Activated naive CD8-positive, alpha-beta T cell treated with anti-CD3 and anti-CD28 coated beads, Interleukin-2, amount 10 ng/mL, durations not matched to agents 7 days and 5 days (primary cell): Measurements from ENCODE around the gene DNPEP. TPM values are rescaled to one million over a fixed set of nuclear protein-coding genes. Genes with fewer than 3 reads are reported as not detected.

Experiments
- ATAC-seq: fragments of 150-1000 bp; cut with Tn5 transposase; one replicate; pipeline ENCODE4 v1.10.0; 2021; ENCODE audit warnings: low read depth, moderate library complexity
- POLR2A ChIA-PET: fragments of 350-600 bp; sonication (Branson Sonifier 250); formaldehyde crosslinking; loops from one replicate; lab custom pipeline; 2021; ENCODE audit warnings: antibody characterized with exemption; lab: Charles Lee
- DNase-seq: peaks from one replicate; pipeline ENCODE4 v3.0.0; 2021
- H3K27ac Mint-ChIP-seq: one replicate; pipeline ENCODE4 v1.8.0; 2022; ENCODE audit warnings: mild to moderate bottlenecking, mixed read lengths
- H3K27me3 Mint-ChIP-seq: one replicate; pipeline ENCODE4 v1.8.0; 2022; ENCODE audit warnings: mild to moderate bottlenecking, moderate library complexity, mixed read lengths
- H3K36me3 Mint-ChIP-seq: one replicate; pipeline ENCODE4 v1.8.0; 2021; ENCODE audit warnings: mild to moderate bottlenecking, mixed read lengths
- H3K4me1 Mint-ChIP-seq: one replicate; pipeline ENCODE4 v1.8.0; 2021; ENCODE audit warnings: mixed read lengths
- H3K4me3 Mint-ChIP-seq: one replicate; pipeline ENCODE4 v1.8.0; 2022; ENCODE audit warnings: mild to moderate bottlenecking, moderate library complexity, mixed read lengths
- H3K9me3 Mint-ChIP-seq: one replicate; pipeline ENCODE4 v1.8.0; 2021; ENCODE audit warnings: mixed read lengths
- total RNA-seq, 2 experiments: library from RNA; stranded (reverse); gene quantifications; one replicate each; pipeline ENCODE4 v1.2.3, GENCODE V29; 2021

DNPEP gene
- total RNA-seq, 2 experiments from 2014 or later = 63.2 to 69.0 TPM

DNA sequence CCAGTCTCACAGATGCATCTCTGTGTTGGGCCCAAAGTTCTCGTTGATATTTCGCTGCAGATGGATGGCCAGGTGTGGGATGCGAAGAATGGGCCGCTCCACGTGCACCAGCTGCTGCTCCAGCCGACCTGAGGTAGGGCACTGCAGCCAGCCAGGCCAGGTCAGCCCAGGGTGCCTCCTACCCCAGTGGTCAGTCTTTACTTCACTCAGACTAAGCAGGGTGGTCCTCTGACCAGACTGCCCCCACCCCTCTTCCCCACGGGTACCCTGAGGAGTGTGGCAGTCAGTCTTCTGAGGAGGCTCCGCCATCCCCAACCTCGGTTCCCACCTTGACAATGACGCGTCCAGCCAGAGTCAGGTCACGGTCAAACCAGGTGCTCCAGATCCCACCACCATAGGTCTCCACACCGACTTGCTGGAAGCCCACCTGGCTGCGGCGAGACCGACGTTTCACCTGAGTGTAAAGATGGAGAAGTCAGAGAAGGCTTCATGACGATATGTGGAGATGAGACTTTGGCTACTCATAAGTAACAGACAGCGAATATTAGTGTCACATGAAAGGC, 1.7 kb downstream of the DNPEP start:
- peaks cover 9% of the 10 kb centered on the region for H3K4me1 Mint-ChIP-seq
- H3K27ac Mint-ChIP-seq = no peak overlapping the region
- H3K36me3 Mint-ChIP-seq = peaks cover 11% of the 10 kb centered on the region
- ATAC-seq = no peak
- no peaks in the 10 kb centered on the region for H3K9me3 Mint-ChIP-seq
- no peak overlapping the region for H3K4me3 Mint-ChIP-seq
- H3K27me3 Mint-ChIP-seq = no peaks in the 10 kb centered on the region
- POLR2A ChIA-PET = interaction anchor here (3.4 kb wide), 1 partner anchor 113 kb away, joined by 13 read pairs; the partner anchor contains the start of gene GMPPA
- DNase-seq = no peak

DNA sequence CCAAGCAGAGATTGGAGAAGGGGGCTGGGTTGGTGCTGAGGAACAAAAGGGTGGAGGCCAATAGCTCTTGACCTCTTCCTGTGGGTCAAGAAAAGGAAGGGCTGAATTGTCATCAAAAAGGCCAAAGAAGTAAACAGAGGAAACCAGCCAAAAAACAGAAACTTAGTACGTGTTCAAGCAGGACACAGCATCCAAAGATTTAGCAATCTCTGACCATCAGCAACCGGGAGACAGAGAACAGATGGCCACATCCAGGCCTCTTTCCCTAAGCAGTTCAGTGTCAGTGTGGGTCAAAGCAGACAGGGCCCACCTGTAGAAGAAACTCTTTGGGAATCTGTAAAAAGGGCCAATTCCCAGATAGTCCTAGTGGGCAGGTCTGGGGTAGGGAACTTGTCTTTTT, 2.9 kb downstream of the DNPEP start:
- DNase-seq = no peak
- H3K27me3 Mint-ChIP-seq = no peaks in the 10 kb centered on the region
- ATAC-seq = no peak
- POLR2A ChIA-PET = no interaction called here
- H3K4me1 Mint-ChIP-seq = peaks cover 9% of the 10 kb centered on the region
- H3K4me3 Mint-ChIP-seq = peak overlapping the region; percentile 5
- H3K36me3 Mint-ChIP-seq = peaks cover 15% of the 10 kb centered on the region
- no peak overlapping the region for H3K27ac Mint-ChIP-seq
- no peaks in the 10 kb centered on the region for H3K9me3 Mint-ChIP-seq

DNA sequence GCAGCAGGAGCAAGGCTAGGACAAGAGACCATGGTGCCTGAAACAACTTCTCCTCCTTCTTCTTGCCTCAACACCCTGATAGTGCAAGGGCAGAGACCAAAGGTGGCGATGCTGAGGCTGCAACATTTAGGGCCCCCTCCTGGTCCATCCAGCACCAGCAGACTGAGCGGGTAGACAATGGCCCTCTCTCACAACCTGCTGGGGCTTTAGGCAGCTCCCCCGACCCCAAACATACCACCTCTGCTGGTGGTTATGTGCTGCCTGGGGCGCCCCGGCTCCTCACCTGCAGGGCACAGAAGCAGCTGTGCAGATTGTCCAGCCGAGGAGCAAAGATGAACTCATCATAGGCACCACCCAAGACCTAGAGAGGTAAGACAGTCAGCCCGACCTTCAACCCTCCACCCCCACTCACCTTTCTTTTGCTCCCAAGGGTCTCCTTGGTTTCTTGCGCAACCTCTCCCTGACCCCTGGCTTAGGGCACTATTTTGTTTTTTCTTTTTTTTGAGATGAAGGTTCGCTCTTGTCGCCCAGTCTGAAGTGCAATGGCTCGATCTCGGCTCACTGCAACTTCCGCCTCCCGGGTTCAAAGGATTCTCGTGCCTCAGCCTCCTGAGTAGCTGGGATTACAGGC, 3.5 kb downstream of the DNPEP start:
- H3K36me3 Mint-ChIP-seq = peaks cover 15% of the 10 kb centered on the region
- POLR2A ChIA-PET = no interaction called here
- H3K27me3 Mint-ChIP-seq = no peaks in the 10 kb centered on the region
- peaks cover 9% of the 10 kb centered on the region for H3K4me1 Mint-ChIP-seq
- H3K27ac Mint-ChIP-seq = no peak overlapping the region
- H3K9me3 Mint-ChIP-seq = no peaks in the 10 kb centered on the region
- DNase-seq (no peak), ATAC-seq (no peak)
- no peak overlapping the region for H3K4me3 Mint-ChIP-seq

DNA sequence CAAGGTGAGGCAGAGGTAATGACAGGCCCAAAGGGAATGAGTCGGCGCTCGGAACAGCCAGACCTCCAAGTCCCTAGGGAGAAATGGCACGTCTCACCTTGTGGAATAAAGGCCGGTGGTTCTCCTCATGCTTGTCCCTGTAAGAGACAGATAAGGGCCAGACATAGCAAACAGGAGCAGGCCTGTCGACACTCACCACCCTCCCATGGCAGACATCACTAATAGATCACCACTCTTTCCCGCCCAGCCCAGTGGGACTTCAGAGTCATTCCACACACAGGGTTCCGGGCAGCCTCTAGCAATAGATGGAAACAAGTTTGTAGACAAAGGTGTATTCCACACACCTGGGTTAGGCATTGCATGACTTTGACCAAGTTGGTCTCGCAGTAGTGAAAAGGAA, 6.3 kb downstream of the DNPEP start:
- peaks cover 21% of the 10 kb centered on the region for H3K36me3 Mint-ChIP-seq
- no peak overlapping the region for H3K4me3 Mint-ChIP-seq
- H3K27ac Mint-ChIP-seq = no peak overlapping the region
- H3K9me3 Mint-ChIP-seq = no peaks in the 10 kb centered on the region
- POLR2A ChIA-PET = no interaction called here
- peaks cover 3% of the 10 kb centered on the region for H3K4me1 Mint-ChIP-seq
- no peak for ATAC-seq
- no peaks in the 10 kb centered on the region for H3K27me3 Mint-ChIP-seq
- DNase-seq = no peak

DNA sequence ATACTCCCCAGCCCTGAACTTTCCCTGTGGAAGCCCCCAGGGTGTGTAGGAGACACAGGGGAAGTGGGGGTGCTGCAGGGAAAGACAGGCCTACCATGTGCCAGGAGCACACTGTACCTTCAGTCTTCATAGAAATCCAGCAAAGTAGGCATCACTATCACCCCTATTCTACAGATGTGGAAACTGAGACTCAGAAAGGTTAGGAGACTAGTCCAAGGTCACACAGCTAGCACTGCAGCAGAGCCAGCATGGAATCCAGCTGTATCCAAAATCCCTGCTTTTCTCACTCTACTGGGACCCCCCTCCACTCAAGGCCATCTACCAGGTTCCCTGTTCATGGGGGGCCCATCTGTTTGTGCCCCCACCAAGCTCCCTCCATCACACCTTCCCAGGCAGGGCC, 6.8 kb downstream of the DNPEP start:
- POLR2A ChIA-PET = no interaction called here
- no peak overlapping the region for H3K27ac Mint-ChIP-seq
- no peaks in the 10 kb centered on the region for H3K27me3 Mint-ChIP-seq
- no peaks in the 10 kb centered on the region for H3K9me3 Mint-ChIP-seq
- ATAC-seq (no peak), DNase-seq (no peak)
- H3K4me3 Mint-ChIP-seq = no peak overlapping the region
- peaks cover 22% of the 10 kb centered on the region for H3K36me3 Mint-ChIP-seq
- H3K4me1 Mint-ChIP-seq = peaks cover 2% of the 10 kb centered on the region

DNA sequence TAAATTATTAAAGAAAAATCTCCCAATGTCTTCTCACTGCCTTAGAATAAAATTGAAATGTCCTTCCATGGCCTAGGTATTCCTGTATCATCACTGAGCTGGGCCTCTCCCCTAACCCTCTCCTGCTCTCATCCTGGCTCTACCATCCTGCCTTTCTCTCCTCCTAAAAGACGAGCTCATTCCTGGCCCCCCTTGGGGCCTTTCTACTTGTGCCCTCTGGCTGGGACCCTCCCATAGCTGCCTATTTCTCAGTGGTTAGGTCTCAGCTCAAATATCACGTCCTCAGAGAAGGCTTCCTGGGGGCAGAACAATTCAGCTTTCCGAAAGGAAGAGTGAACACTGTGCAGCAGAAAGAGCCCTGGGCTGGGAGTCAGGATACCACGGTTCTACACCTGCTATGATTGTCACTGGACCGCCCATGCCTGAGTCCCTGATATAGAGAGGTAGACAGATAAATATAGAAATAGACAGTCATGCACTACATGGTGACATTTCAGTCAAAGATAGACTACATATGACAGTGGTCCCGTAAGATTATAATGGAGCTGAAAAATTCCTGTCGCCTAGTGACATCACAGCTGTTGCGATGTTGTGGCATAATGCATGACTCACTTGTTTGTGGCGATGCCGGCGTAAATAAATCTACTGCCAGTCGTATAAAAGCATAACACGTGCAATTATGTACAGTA, 9.4 kb downstream of the DNPEP start:
- DNase-seq = no peak
- POLR2A ChIA-PET = interaction anchor here (1.1 kb wide), 1 partner anchor 10 kb away, joined by 5 read pairs; the partner anchor contains the start of gene DNPEP
- no peak overlapping the region for H3K4me3 Mint-ChIP-seq
- no peak for ATAC-seq
- H3K27me3 Mint-ChIP-seq = no peaks in the 10 kb centered on the region
- no peak overlapping the region for H3K27ac Mint-ChIP-seq
- H3K36me3 Mint-ChIP-seq = peaks cover 23% of the 10 kb centered on the region
- no peaks in the 10 kb centered on the region for H3K9me3 Mint-ChIP-seq
- peaks cover 2% of the 10 kb centered on the region for H3K4me1 Mint-ChIP-seq

DNA sequence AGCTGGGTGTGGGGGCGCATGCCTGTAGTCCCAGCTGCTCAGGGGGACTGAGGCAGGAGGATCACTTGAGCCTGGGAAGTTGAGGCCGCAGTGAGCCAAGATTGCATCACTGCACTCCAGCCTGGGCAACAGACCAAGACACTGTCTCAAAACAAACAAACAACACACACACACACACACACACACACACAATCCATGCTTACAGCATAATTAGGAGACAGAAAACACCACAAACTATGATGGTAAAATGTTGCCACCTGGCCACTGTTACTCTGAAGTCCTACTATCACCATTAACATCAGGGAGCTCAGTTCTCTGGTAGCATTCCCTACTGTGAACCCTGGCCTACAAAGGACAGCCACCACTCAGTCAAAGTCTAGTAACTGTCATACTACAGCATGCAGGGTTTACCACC, 18.3 kb downstream of the DNPEP start:
- DNase-seq (no peak), ATAC-seq (no peak)
- Mint-ChIP-seq H3K27ac (no peak overlapping the region), H3K4me3 (no peak overlapping the region), H3K4me1 (no peaks in the 10 kb centered on the region), H3K27me3 (no peaks in the 10 kb centered on the region), H3K9me3 (no peaks in the 10 kb centered on the region), H3K36me3 (peaks cover 6% of the 10 kb centered on the region)
- POLR2A ChIA-PET = no interaction called here

DNA sequence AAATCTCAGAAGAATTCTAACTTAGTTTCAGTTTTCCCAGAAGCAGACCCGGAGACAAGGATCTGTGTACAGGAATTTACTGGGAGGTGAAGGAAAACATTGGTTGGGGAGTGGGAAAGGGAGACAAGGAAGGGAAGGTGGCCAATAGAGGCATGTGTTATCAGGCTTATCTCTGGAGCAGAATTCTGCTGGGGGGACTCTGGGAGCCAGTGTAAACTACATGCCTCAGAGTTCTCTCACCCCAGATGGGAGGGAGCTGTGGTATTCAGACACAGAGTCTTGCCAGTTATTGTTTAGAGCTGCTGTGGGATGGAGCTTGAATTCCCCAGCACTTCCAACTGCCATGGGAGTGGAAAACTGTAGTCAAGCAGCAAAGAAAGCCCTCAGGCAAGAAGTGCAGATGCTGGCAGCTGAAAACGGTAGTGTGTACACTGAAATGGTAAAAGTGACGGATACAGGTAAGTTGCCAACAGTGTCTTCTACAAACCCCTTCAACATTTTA, 19.0 kb downstream of the DNPEP start:
- Mint-ChIP-seq H3K27ac (no peak overlapping the region), H3K9me3 (no peaks in the 10 kb centered on the region), H3K4me1 (no peaks in the 10 kb centered on the region), H3K4me3 (no peak overlapping the region), H3K27me3 (no peaks in the 10 kb centered on the region), H3K36me3 (peaks cover 5% of the 10 kb centered on the region)
- ATAC-seq = no peak
- DNase-seq = no peak
- POLR2A ChIA-PET = no interaction called here

DNA sequence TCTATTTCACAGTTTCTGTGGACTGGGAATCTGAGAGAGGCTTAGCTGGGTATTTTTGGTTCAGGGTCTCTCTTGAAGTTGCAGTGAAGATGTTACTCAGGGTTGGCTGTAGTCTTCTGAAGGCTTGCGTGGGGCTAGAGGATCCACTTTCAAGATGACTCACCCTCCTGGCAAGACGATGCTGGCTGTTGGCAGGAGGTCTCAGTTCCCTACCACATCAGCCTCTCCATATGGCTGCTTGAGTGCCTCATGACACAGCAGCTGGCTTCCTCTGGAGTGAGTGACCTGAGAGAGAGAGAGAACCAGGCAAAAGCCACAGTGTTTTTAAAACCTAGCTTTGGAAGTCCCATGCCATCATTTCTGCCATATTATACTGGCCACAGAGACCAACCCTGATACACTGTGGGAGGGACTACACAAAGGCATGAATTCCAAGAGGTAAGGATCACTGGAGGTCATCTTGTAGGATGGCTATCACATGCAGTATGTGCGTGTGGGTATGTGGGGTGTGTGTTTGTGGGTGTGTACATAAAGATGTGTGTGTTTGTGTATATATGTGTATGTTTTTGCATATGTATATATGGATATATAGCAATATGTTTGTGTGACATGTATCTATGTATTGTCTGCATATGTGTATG, 25.1 kb downstream of the DNPEP start:
- no peak overlapping the region for H3K4me3 Mint-ChIP-seq
- ATAC-seq (no peak), DNase-seq (no peak)
- peaks cover 5% of the 10 kb centered on the region for H3K4me1 Mint-ChIP-seq
- peaks cover 31% of the 10 kb centered on the region for H3K27me3 Mint-ChIP-seq
- no peaks in the 10 kb centered on the region for H3K36me3 Mint-ChIP-seq
- POLR2A ChIA-PET = interaction anchor here (1.4 kb wide), 1 partner anchor 25 kb away, joined by 3 read pairs; the partner anchor contains the start of gene DNPEP
- H3K27ac Mint-ChIP-seq = no peak overlapping the region
- no peaks in the 10 kb centered on the region for H3K9me3 Mint-ChIP-seq

DNA sequence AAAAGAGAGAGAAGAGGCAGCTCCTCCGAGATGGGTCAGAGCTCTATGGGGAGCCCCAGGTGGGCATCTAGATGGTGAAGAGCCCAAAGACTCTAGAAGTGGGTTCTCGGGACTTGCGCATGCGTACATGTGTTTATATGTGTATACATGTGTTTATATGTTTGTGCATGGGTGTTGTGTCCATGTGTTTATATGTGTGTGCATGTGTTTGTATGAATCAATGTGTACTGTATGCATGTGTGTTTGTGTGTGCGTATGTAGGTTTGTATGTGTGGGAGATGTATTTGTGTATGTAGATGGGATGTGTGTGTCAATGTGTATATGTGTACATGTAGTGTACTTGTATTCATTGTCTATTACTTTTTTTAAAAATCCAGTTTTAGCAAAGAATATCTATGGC, 25.6 kb downstream of the DNPEP start:
- Mint-ChIP-seq H3K36me3 (no peaks in the 10 kb centered on the region), H3K27ac (no peak overlapping the region), H3K27me3 (peaks cover 35% of the 10 kb centered on the region), H3K9me3 (no peaks in the 10 kb centered on the region), H3K4me1 (peaks cover 5% of the 10 kb centered on the region), H3K4me3 (no peak overlapping the region)
- DNase-seq (no peak), ATAC-seq (no peak)
- POLR2A ChIA-PET = interaction anchor here (0.7 to 1.4 kb wide), 2 partner anchors 26 to 173 kb away, joined by 3 to 6 read pairs; partner anchors contain the start of gene DNPEP

DNA sequence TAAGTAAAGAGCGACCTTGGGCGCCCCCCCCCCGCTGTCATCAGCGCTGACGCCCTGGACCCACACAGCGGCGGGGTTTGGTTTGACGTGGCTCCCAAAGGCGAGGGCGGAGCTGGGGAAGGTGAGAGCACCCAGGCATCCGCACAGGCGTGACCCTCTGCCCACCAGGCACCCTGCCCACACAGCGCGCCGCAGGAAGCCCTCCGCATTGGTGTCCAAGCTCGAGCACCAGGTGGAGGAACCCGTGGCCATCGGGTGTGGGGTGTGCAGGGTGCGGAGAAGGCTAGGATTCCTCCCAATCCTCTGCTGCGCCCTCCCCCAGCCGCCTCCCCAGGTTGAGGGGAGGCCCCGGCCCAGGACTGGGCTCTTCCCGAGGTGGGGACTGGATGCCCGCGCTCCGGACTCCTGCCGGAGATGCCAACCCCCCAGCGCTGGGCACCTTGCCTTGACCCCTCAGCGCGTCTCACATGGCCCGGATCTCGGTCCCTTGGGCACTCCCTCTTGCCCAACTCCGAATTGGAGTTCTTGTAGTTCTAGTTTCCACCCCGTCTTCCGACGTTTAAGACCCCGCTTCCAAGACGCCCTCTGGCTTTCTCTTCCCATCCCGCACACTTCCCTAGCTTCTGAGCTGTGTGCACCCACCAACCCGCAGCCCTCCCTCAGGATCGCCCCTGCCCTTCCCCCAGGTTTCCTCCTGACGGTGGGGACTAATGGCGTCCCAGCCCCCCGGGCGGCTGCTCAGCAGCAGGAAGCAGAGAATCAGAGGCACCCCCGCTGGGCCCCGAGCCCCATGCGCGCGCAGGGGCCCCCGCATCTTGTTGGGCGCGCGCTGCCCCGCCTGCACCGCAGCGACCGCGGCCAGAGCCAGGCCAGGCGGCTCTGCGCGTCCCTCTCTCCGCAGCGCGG, 29.3 kb downstream of the DNPEP start:
- DNase-seq = no peak

DNA sequence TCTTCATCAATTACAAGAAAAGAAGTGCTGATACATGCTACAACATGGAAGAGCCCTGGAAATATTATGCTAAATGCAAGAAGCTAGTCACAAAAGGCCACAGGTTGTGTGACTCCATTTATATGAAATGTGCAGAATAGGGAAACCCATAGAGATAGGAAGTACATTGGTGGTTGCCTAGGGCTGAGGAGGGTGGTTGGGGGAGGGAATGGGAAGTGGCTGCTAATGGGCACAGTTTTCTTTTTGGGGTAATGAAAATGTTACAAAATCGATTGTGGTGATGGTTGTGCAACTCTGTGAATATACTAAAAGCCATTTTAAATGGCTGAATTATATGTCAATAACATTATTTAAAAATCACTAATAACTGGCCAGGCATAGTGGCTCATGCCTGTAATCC, 30.9 kb downstream of the DNPEP start:
- no peak overlapping the region for H3K4me3 Mint-ChIP-seq
- H3K9me3 Mint-ChIP-seq = no peaks in the 10 kb centered on the region
- H3K4me1 Mint-ChIP-seq = no peaks in the 10 kb centered on the region
- DNase-seq (no peak), ATAC-seq (no peak)
- no peaks in the 10 kb centered on the region for H3K36me3 Mint-ChIP-seq
- H3K27ac Mint-ChIP-seq = no peak overlapping the region
- POLR2A ChIA-PET = no interaction called here
- H3K27me3 Mint-ChIP-seq = peaks cover 57% of the 10 kb centered on the region

More for the DNA sequence above, 29.3 kb downstream of the DNPEP start:
- no peak overlapping the region for H3K27ac Mint-ChIP-seq
- peaks cover 5% of the 10 kb centered on the region for H3K4me1 Mint-ChIP-seq
- peak; percentile 30 for ATAC-seq
- POLR2A ChIA-PET = no interaction called here
- no peaks in the 10 kb centered on the region for H3K9me3 Mint-ChIP-seq
- peaks cover 57% of the 10 kb centered on the region for H3K27me3 Mint-ChIP-seq
- H3K36me3 Mint-ChIP-seq = no peaks in the 10 kb centered on the region
- peak overlapping the region; percentile 39 for H3K4me3 Mint-ChIP-seq
